ENCODE data around the gene RNF222.

Gene RNF222

DNA sequence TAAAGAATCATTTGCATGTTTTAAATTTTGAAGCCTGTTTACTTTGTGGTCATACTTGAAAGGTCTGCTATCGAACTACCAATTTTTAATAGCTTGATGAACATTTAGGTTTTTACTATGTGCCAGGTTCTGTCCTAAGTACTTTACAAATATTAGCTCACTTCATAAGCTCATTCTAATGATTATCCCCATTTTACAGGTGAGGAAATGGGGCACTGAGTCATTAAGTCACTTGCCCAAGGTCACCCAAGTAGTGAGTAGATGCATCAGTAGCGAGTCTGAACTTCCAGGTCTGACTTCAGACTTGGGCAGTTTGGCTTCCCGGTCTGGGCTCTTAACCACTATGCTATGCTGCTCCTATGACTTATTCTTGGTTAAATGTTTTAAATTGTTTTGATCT lies 42.1 kb upstream of the RNF222 start:
- no peak for TF ChIP-seq REST (IDR thresholded peaks at IDR 0.05; ENCODE audit: low read depth)
- TF ChIP-seq EP300 (IDR thresholded peaks at IDR 0.05; ENCODE audit: borderline replicate concordance): no peak
- no peak for TF ChIP-seq TEAD4 (IDR thresholded peaks at IDR 0.05)
- no peak for TF ChIP-seq TAF1 (IDR thresholded peaks at IDR 0.05; ENCODE audit: low read depth)
- TF ChIP-seq RAD21 (IDR thresholded peaks at IDR 0.05; ENCODE audit: low read depth): no peak
- no peak for TF ChIP-seq EGR1 (IDR thresholded peaks at IDR 0.05)
- TF ChIP-seq YY1 (IDR thresholded peaks at IDR 0.05; ENCODE audit: low read depth): no peak
- no peak for TF ChIP-seq FOXM1 (IDR thresholded peaks at IDR 0.05; ENCODE audit: borderline replicate concordance, low read depth)
- TF ChIP-seq NFIC (IDR thresholded peaks at IDR 0.05): no peak
- no peak for TF ChIP-seq CREB1 (IDR thresholded peaks at IDR 0.05; ENCODE audit: low read depth)
- TF ChIP-seq ZBTB7A (IDR thresholded peaks at IDR 0.05; ENCODE audit: low read depth): no peak
- no peak for TF ChIP-seq MAX (IDR thresholded peaks at IDR 0.05)
- no peak for TF ChIP-seq TCF12 (IDR thresholded peaks at IDR 0.05; ENCODE audit: low read depth)
- no peak for TF ChIP-seq CEBPB (IDR thresholded peaks at IDR 0.05)
- no peak for TF ChIP-seq USF1 (IDR thresholded peaks at IDR 0.05)

DNA sequence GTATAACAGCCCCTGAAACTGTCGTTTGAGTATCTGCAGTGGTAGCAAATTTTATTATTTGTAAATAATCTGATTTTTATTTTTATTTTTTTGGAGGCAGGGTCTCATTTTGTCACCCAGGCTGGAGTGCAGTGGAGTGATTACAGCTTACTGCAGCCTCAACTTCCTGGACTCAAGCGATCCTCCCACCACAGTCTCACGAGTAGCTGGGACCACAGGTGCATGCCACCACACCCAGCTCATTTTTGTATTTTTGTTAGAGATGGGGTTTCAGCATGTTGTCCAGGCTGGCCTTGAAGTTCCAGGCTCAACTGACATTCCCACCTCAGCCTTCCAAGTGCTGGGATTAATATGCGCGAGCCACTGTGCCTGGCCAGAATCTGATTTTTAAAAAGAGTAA lies 40.8 kb upstream of the RNF222 start:
- TF ChIP-seq NFIC (IDR thresholded peaks at IDR 0.05): no peak
- TF ChIP-seq ZBTB7A (IDR thresholded peaks at IDR 0.05; ENCODE audit: low read depth): no peak
- no peak for TF ChIP-seq TCF12 (IDR thresholded peaks at IDR 0.05; ENCODE audit: low read depth)
- TF ChIP-seq CEBPB (IDR thresholded peaks at IDR 0.05): no peak
- TF ChIP-seq MAX (IDR thresholded peaks at IDR 0.05): no peak
- no peak for TF ChIP-seq EP300 (IDR thresholded peaks at IDR 0.05; ENCODE audit: borderline replicate concordance)
- TF ChIP-seq YY1 (IDR thresholded peaks at IDR 0.05; ENCODE audit: low read depth): no peak
- TF ChIP-seq RAD21 (IDR thresholded peaks at IDR 0.05; ENCODE audit: low read depth): no peak
- TF ChIP-seq EGR1 (IDR thresholded peaks at IDR 0.05): no peak
- TF ChIP-seq USF1 (IDR thresholded peaks at IDR 0.05): no peak
- no peak for TF ChIP-seq CREB1 (IDR thresholded peaks at IDR 0.05; ENCODE audit: low read depth)
- TF ChIP-seq TAF1 (IDR thresholded peaks at IDR 0.05; ENCODE audit: low read depth): no peak
- TF ChIP-seq FOXM1 (IDR thresholded peaks at IDR 0.05; ENCODE audit: borderline replicate concordance, low read depth): no peak
- TF ChIP-seq REST (IDR thresholded peaks at IDR 0.05; ENCODE audit: low read depth): no peak
- no peak for TF ChIP-seq TEAD4 (IDR thresholded peaks at IDR 0.05)

- TF ChIP-seq MAX (IDR thresholded peaks at IDR 0.05) (no peak), TCF12 (IDR thresholded peaks at IDR 0.05; ENCODE audit: low read depth) (no peak), CEBPB (IDR thresholded peaks at IDR 0.05) (no peak), ZBTB7A (IDR thresholded peaks at IDR 0.05; ENCODE audit: low read depth) (no peak), RAD21 (IDR thresholded peaks at IDR 0.05; ENCODE audit: low read depth) (no peak), EGR1 (IDR thresholded peaks at IDR 0.05) (no peak), NFIC (IDR thresholded peaks at IDR 0.05) (no peak)
Measured at GRCh38 chr17:8436844-8437171, 39.2 kb upstream of the RNF222 start.

DNA sequence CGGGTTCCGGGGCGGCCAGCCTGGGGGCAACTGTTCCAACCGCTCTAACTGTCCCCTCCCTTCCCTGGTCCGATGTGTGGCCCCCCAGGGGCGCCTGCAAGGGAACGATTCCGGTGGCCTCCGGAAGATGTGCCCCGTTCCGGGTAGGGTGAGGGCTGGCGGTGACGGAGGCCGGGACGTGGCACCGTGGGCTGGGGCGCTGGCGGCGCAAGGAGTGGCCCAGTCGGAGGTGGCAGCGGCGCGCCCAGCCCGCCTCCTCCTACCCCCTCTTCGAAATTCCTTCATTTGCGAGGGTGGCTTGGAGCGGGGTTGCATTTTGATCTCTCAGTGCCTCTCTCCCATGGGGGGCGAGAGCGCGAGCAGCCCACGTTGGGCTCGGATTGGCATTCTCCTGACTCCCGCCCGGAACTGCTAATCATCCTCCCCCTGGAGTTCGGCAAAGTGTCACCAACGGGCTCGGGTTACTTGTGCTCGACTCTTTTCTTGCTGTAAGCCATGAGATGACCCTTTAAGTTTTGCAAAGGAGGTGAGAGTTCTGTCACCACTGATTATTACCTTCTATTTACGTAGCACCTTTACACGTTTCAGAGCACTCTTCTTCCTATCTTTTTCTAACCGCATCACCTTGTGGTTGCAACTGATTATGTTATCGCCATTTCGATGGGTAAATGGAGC lies 38.7 kb upstream of the RNF222 start:
- TF ChIP-seq RAD21 (IDR thresholded peaks at IDR 0.05; ENCODE audit: low read depth): no peak
- peak; percentile 36; the same call in 1 of the 2 replicates for TF ChIP-seq TAF1 (IDR thresholded peaks at IDR 0.05; ENCODE audit: low read depth)
- TF ChIP-seq YY1 (IDR thresholded peaks at IDR 0.05; ENCODE audit: low read depth): no peak
- peak; percentile 28; the same call in 1 of the 2 replicates for TF ChIP-seq TEAD4 (IDR thresholded peaks at IDR 0.05)
- no peak for TF ChIP-seq NFIC (IDR thresholded peaks at IDR 0.05)
- no peak for TF ChIP-seq EP300 (IDR thresholded peaks at IDR 0.05; ENCODE audit: borderline replicate concordance)
- 0 out of 2 replicates have a peak, but pooled peaks have one; percentile 7 for TF ChIP-seq CREB1 (IDR thresholded peaks at IDR 0.05; ENCODE audit: low read depth)
- TF ChIP-seq EGR1 (IDR thresholded peaks at IDR 0.05): peak; percentile 40
- no peak for TF ChIP-seq FOXM1 (IDR thresholded peaks at IDR 0.05; ENCODE audit: borderline replicate concordance, low read depth)

GRCh38 chr17:8435245-8436168 lies 37.9 kb upstream of the RNF222 start, which contains the start of gene NDEL1:
TSS of gene NDEL1 (plus strand) at chr17:8435884. CDS start at chr17:8444272, 8,388 bp downstream.
- TF ChIP-seq TAF1 (IDR thresholded peaks at IDR 0.05; ENCODE audit: low read depth) (peak; percentile 65), MAX (IDR thresholded peaks at IDR 0.05) (0 out of 2 replicates have a peak, but pooled peaks have one; percentile 33), EP300 (IDR thresholded peaks at IDR 0.05; ENCODE audit: borderline replicate concordance) (no peak; the same call in 1 of the 2 replicates), TCF12 (IDR thresholded peaks at IDR 0.05; ENCODE audit: low read depth) (no peak), TEAD4 (IDR thresholded peaks at IDR 0.05) (no peak), EGR1 (IDR thresholded peaks at IDR 0.05) (no peak), YY1 (IDR thresholded peaks at IDR 0.05; ENCODE audit: low read depth) (peak; percentile 68; the same call in 1 of the 2 replicates), ZBTB7A (IDR thresholded peaks at IDR 0.05; ENCODE audit: low read depth) (no peak), CREB1 (IDR thresholded peaks at IDR 0.05; ENCODE audit: low read depth) (peak; percentile 63)
